Measurements from ENCODE around the gene SLC25A42. TPM values are rescaled to one million over a fixed set of nuclear protein-coding genes. Genes with fewer than 3 reads are reported as not detected.

SLC25A42 gene
- total and polyA plus RNA-seq, 2 donors (not counting 3 experiments of a cell fraction or from before 2014, with no cell fraction given) = 6.2 to 6.3 TPM

DNA sequence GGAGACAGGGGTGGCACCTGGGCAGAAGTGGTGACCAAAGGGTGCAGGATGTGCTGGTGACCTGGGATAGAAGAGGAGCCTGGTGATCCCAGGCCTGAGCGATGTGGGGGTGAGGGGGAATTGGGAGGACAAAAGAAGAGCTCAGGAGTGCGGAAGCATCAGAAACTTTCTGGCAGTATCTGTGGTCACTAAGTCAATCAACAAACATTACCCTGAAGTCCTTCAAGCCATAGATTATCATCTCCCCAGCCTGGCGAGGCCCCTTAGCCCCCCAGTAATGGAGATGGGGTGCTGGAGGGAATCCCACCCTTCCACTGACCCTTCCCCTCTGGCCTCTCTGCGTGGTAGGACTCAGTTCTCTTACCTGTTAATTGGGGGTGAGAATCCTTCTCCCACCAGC is 95.7 kb downstream of the SLC25A42 start:
- Histone ChIP-seq H3K9me3 (replicated peaks; ENCODE audit: control insufficient read depth, insufficient read depth, low read length) (no peaks in the 10 kb centered on the region), H3K4me3 (replicated peaks in 1 of 3; ENCODE audit: insufficient read depth in 1 of 3, low read depth in 1 of 3, low read length in 3 of 3) (no peak overlapping the region), H2AFZ (ENCODE audit: low read depth, low read length) (no peak overlapping the region), H3K4me1 (ENCODE audit: control insufficient read depth, extremely low read depth, insufficient read depth, low read length) (no peaks in the 10 kb centered on the region), H3K4me2 (ENCODE audit: insufficient read depth, low read length) (no peak overlapping the region), H3K36me3 (ENCODE audit: control insufficient read depth in 2 of 2, extremely low read depth in 1 of 2, insufficient read depth in 2 of 2, low read length in 2 of 2) (no peaks in the 10 kb centered on the region), H3K9ac (replicated peaks; ENCODE audit: extremely low read depth, insufficient read depth, low read length) (no peak overlapping the region), H3K27me3 (ENCODE audit: control insufficient read depth in 2 of 2, insufficient read depth in 2 of 2, low read length in 2 of 2) (no peaks in the 10 kb centered on the region), H3K79me2 (ENCODE audit: control insufficient read depth, insufficient read depth, low read length) (no peaks in the 10 kb centered on the region), H3K27ac (ENCODE audit: insufficient read depth, low read depth, low read length) (no peak overlapping the region), H4K20me1 (replicated peaks; ENCODE audit: control insufficient read depth, extremely low read depth, insufficient read depth, low read length) (no peaks in the 10 kb centered on the region), H3K9me1 (replicated peaks; ENCODE audit: control insufficient read depth, extremely low read depth, insufficient read depth, low read length) (no peaks in the 10 kb centered on the region)
- no peak for DNase-seq (ENCODE audit: low read depth, low spot score)
- ChIA-PET POLR2A (no interaction called here), CTCF (interaction anchor here (1.0 to 4.6 kb wide), 2 partner anchors 12 to 15 kb away, joined by 4 to 31 read pairs; no protein-coding TSS in a partner anchor)
- TF ChIP-seq EZH2 (IDR thresholded peaks at IDR 0.05; ENCODE audit: borderline replicate concordance, low read depth, low read length, severe bottlenecking) = no peak
- no peak for TF ChIP-seq POLR2AphosphoS5 (IDR thresholded peaks at IDR 0.05; ENCODE audit: insufficient read depth, low read depth, low read length)
- no peak for TF ChIP-seq MYC (IDR thresholded peaks at IDR 0.05; ENCODE audit: low read depth, low read length)
- TF ChIP-seq, protein P1, sequence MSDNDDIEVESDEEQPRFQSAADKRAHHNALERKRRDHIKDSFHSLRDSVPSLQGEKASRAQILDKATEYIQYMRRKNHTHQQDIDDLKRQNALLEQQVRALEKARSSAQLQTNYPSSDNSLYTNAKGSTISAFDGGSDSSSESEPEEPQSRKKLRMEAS (IDR thresholded peaks at IDR 0.05; ENCODE audit: insufficient read depth, insufficient read length) = no peak
- TF ChIP-seq JUN (IDR thresholded peaks at IDR 0.05; ENCODE audit: borderline replicate concordance, insufficient read depth, insufficient read length, low read depth) = no peak
- TF ChIP-seq GATA2 (IDR thresholded peaks at IDR 0.05; ENCODE audit: insufficient read depth, insufficient read length, low read depth, low read length) = no peak
- no peak for TF ChIP-seq POLR2A (IDR thresholded peaks at IDR 0.05; ENCODE audit: low read depth, low read length)
- no peak for TF ChIP-seq FOS (IDR thresholded peaks at IDR 0.05; ENCODE audit: borderline replicate concordance, insufficient read depth, low read length)
- TF ChIP-seq CTCF (IDR thresholded peaks at IDR 0.05; ENCODE audit: extremely low read depth in 1 of 2, insufficient read depth in 1 of 2, low read depth in 1 of 2, low read length in 2 of 2) = no peak
- intact Hi-C loops (cut with micrococcal nuclease) (no loop called here), dilution Hi-C loops (cut with MboI; ENCODE audit: extremely low pct_ligation_motif_present, low sequenced_read_pairs) (no loop called here)
- no peak for FAIRE-seq
- BruUV-seq (replicated peaks) = no TSS peak
